ENCODE measurements around the gene RSPO3. TPM values are rescaled to one million over a fixed set of nuclear protein-coding genes. Genes with fewer than 3 reads are reported as not detected.

The RSPO3 gene
- total and polyA plus RNA-seq, 11 donors, result 0.15 to 2.1 (median 0.37) TPM; not detected in 1

DNA sequence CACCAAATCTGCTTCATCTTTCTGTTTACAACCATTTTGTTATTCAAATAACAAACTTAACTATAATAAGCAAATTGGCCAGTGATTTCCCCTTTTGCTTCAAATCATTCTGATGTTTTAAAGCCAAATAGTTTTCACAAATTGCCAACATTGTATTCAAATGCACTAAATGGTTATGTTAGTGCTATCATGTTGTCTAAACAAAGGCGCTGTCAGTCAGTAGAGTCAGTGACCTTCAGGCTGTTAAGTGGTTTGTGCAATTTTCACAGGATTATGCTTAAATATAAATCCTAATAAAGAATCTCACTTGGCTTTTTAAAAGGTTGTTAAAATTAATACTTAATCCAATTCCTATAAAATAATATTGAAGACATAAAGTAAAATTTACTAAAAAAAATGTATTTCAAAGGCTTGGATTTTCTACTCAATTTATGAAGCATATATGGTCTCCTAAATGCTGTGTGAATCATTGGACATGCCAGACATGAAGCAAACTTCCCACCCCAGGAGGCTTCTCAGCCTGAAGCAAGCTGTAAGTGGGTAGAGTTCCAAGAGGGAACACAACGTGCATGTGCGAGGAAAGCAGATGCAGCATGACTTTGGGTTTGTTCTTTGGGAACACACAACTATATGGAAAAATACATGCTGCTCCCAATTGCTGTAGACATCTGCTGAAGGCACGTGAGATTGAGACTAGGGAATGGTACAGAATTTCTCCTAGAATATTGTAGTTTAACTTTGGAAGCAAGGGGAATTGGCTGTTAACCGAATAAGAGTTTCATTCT, 54.9 kb downstream of the RSPO3 start:
- TF ChIP-seq POLR2A (IDR thresholded peaks at IDR 0.05), result no peak
- TF ChIP-seq, protein P1, sequence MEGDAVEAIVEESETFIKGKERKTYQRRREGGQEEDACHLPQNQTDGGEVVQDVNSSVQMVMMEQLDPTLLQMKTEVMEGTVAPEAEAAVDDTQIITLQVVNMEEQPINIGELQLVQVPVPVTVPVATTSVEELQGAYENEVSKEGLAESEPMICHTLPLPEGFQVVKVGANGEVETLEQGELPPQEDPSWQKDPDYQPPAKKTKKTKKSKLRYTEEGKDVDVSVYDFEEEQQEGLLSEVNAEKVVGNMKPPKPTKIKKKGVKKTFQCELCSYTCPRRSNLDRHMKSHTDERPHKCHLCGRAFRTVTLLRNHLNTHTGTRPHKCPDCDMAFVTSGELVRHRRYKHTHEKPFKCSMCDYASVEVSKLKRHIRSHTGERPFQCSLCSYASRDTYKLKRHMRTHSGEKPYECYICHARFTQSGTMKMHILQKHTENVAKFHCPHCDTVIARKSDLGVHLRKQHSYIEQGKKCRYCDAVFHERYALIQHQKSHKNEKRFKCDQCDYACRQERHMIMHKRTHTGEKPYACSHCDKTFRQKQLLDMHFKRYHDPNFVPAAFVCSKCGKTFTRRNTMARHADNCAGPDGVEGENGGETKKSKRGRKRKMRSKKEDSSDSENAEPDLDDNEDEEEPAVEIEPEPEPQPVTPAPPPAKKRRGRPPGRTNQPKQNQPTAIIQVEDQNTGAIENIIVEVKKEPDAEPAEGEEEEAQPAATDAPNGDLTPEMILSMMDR (IDR thresholded peaks at IDR 0.05), result no peak
- DNase-seq (no peak), ATAC-seq (no peak)
- Histone ChIP-seq H3K27ac (no peak overlapping the region), H3K9me3 (peaks cover 0 to 5% (median 0%) of the 10 kb centered on the region in 12 donors), H3K4me1 (peaks cover 0 to 8% (median 0%) of the 10 kb centered on the region in 12 donors), H3K4me3 (no peak overlapping the region), H3K36me3 (no peaks in the 10 kb centered on the region), H3K27me3 (no peaks in the 10 kb centered on the region)
- WGBS, 4 donors, result 78 to 88% (median 80%) methylated on average over 5 of the region's 5 CpGs
- intact Hi-C loops (cut with DNase I), result no loop called here

DNA sequence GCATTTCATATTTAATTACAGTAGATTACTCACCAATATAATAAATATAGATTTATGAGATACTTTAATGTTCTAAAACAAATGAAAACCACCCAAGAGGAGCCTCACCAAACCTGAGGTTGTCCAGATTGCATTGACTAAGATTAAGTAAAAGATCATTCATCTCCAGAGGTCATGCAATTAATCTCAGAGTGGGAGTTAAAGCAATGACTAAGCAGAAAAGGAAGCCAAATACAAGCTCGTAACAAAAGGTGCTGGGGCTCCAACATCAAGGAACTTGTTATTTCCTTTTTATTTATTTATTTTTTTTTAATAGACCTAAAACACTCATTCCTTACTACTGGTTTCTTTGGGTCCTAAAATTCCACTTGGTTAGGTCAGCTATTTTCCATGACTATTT, 57.7 kb downstream of the RSPO3 start:
- ATAC-seq (no peak), DNase-seq (no peak)
- Histone ChIP-seq H3K27ac (no peak overlapping the region), H3K4me1 (peaks cover 0 to 8% (median 0%) of the 10 kb centered on the region in 12 donors), H3K9me3 (no peaks in the 10 kb centered on the region), H3K36me3 (no peaks in the 10 kb centered on the region), H3K27me3 (no peaks in the 10 kb centered on the region), H3K4me3 (no peak overlapping the region)
- 26 to 57% (median 51%) methylated on average over 1 of the region's 1 CpG for WGBS, 4 donors
- intact Hi-C loops (cut with DNase I), result no loop called here
- TF ChIP-seq, protein P1 (IDR thresholded peaks at IDR 0.05), result no peak
- TF ChIP-seq POLR2A (IDR thresholded peaks at IDR 0.05), result no peak

DNA sequence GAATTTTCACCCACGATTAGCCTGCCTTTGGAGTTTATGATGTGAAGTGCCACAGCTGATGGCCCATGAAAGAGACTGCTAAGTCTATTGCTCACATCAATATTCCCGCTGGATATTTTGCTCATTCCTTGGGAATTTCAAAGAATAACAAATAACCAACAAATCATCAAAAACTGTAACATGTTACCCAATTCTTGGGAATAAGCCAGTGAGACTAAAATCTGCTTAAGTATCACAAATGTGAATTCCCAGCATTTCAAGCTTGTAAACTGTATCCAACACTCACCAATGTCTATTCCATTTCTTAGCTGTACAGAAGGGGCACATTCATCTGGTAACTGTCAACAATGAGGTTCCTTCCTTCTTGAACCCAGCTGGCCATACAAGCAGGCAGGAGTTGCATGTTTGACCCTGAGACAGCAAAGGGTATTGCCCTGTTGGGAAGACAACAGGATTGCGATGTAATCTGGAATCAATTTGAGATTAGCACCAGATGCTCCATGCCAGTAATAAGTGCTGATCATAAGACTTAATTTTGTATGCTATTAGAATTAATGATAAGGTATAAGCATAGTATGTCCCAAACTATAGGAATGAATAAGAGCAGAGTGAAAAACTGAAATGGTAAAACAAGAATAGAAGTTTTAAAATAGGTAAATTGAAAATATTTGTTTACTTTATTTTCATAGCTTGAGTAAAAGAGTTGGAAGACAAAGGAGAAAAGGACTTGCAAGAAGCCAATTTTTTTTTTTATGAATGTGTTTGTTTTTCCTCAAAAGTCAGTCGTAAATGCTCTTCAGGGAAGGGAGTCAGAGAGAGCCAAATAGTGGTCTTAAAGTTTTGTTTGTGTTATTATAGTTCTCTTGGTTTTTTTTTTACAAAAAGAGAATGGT, 58.8 kb downstream of the RSPO3 start:
- intact Hi-C loops (cut with DNase I), result no loop called here
- DNase-seq (no peak), ATAC-seq (peak in 1 of 4 donors; percentile 81)
- Histone ChIP-seq H3K36me3 (no peaks in the 10 kb centered on the region), H3K4me3 (no peak overlapping the region), H3K27me3 (no peaks in the 10 kb centered on the region), H3K27ac (no peak overlapping the region), H3K4me1 (peaks cover 0 to 8% (median 0%) of the 10 kb centered on the region in 12 donors), H3K9me3 (no peaks in the 10 kb centered on the region)
- WGBS, 4 donors, result 56 to 74% (median 67%) methylated on average over 4 of the region's 4 CpGs
- TF ChIP-seq POLR2A (IDR thresholded peaks at IDR 0.05), result no peak
- TF ChIP-seq, protein P1 (IDR thresholded peaks at IDR 0.05), result no peak

DNA sequence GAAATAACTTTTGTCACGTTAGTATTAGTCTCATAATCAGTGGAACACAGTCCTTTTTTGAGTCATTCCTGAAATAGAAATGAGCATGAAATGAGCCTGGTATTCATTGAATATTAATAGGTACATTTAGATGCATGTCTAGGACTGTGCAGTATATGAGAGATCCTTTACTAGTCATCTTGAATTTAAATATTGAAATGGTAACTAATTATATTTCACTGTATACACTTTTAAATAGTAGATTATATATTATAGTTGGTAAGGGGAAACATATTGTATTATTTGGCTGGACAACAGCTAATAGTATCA, 59.4 kb downstream of the RSPO3 start:
- WGBS, 4 donors, result 40 to 60% (median 47%) methylated on average over 1 of the region's 1 CpG
- H3K27ac ChIP-seq, result no peak overlapping the region
- no peaks in the 10 kb centered on the region for H3K9me3 ChIP-seq
- H3K4me3 ChIP-seq, result no peak overlapping the region
- intact Hi-C loops (cut with DNase I), result no loop called here
- H3K4me1 ChIP-seq, result peaks cover 0 to 8% (median 0%) of the 10 kb centered on the region in 12 donors
- no peak for ATAC-seq
- H3K27me3 ChIP-seq, result no peaks in the 10 kb centered on the region
- TF ChIP-seq, protein P1 (IDR thresholded peaks at IDR 0.05), result no peak
- H3K36me3 ChIP-seq, result no peaks in the 10 kb centered on the region
- DNase-seq, result no peak
